ENCODE data around the gene OR10P1.

The OR10P1 gene

GRCh38 chr12:55681142-55682077 lies 44.7 kb downstream of the OR10P1 start:
- H3K4me3 ChIP-seq = peak overlapping the region; percentile 4 to 5
- H3K36me3 ChIP-seq = peaks cover 16 to 20% (median 17%) of the 10 kb centered on the region in 3 donors
- H3K4me1 ChIP-seq = peaks cover 0 to 15% (median 11%) of the 10 kb centered on the region in 4 donors
- no peaks in the 10 kb centered on the region for H3K9me3 ChIP-seq
- peak; percentile 29 to 36 for TF ChIP-seq CTCF (IDR thresholded peaks at IDR 0.05)
- peak; percentile 35 to 76 for DNase-seq
- intact Hi-C loops (cut with DNase I; ENCODE audit: low total_unique reads) = loop anchor here (5.0 kb wide), 2 partner anchors 41 to 56 kb away; partner anchors contain the start of gene RDH5
- H3K27me3 ChIP-seq = no peaks in the 10 kb centered on the region
- peak overlapping the region; percentile 23 to 49 for H3K27ac ChIP-seq

DNA sequence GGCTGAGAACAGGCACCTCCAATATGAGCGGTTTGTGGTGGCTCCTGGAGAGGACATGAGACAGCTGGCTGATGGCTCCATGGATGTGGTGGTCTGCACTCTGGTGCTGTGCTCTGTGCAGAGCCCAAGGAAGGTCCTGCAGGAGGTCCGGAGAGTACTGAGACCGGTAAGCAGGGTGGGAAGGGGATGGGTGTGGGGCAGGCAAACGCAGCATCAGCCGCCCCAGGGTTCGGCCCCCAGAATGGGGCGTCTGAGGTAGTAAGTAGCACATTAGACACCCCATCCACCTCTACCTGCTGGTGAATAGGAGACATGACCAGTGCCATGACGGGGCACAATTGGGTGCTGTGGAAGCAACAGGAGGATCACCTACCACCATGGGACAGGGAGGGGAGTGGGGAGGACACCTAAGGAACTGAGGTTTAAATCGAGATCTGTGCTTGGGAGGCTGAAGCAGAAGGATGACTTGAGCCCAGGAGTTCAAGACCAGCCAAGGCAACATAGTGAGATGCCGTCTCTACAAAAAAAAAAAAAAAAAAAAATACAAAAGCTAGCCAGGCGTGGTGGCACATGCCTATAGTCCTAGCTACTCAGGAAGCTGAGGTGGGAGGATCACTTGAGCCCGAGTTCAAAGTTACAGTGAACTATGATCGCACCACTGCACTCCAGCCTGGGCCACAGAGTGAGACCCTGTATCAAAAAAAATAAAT lies 45.5 kb downstream of the OR10P1 start:
- Histone ChIP-seq H3K27ac (peak overlapping the region in 1 of 2 donors; percentile 49), H3K4me1 (peaks cover 0 to 15% (median 11%) of the 10 kb centered on the region in 4 donors)
- TF ChIP-seq CTCF (IDR thresholded peaks at IDR 0.05) = no peak

GRCh38 chr12:55683676-55684075 lies 47.0 kb downstream of the OR10P1 start:
- intact Hi-C loops (cut with DNase I; ENCODE audit: low total_unique reads) = loop anchor here (5.0 kb wide), 2 partner anchors 39 to 54 kb away; partner anchors contain the start of gene RDH5
- TF ChIP-seq CTCF (IDR thresholded peaks at IDR 0.05) = no peak
- Histone ChIP-seq H3K27me3 (no peaks in the 10 kb centered on the region), H3K36me3 (peaks cover 34 to 43% (median 38%) of the 10 kb centered on the region in 3 donors), H3K4me1 (peaks cover 0 to 15% (median 11%) of the 10 kb centered on the region in 4 donors), H3K27ac (no peak overlapping the region), H3K4me3 (no peak overlapping the region), H3K9me3 (no peaks in the 10 kb centered on the region)
- DNase-seq = peak in 1 of 2 donors; percentile 28

More for the DNA sequence above, 45.5 kb downstream of the OR10P1 start:
- Histone ChIP-seq H3K9me3 (no peaks in the 10 kb centered on the region), H3K4me3 (no peak overlapping the region), H3K27me3 (no peaks in the 10 kb centered on the region), H3K36me3 (peaks cover 20 to 28% (median 24%) of the 10 kb centered on the region in 3 donors)
- intact Hi-C loops (cut with DNase I; ENCODE audit: low total_unique reads) = loop anchor here (5.0 kb wide), 2 partner anchors 40 to 55 kb away; partner anchors contain the start of gene RDH5
- DNase-seq = no peak

DNA sequence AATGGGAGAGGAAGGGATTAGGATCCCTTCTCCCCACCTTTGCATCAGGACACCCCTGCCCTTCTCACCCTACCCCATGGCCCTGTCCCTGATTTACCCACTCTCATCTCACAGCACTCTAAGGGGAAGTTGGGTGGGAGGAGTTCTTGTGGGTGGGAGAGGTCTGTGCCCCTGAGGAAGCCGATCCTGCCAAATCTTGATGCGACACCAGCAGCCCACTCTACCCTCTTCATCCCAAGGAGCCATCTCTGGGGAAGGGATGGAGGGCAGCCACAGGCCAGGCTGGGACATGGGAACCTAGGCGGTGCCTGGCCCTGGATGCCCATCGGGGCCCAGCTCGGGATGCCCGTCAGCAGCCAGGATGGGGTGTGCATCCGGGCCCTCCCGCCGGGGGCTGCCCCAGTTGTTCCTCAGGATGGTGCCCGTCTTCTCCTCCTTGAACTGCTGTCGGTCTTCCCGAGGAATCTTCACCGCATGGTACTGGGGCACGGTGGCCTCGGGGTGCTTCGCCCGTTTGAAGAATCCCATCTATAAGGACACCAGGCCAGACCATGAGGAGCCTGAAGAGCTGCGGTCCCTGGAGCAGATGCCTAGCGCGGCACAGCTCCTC lies 48.2 kb downstream of the OR10P1 start:
- peak in 1 of 2 donors; percentile 51 for DNase-seq
- intact Hi-C loops (cut with DNase I; ENCODE audit: low total_unique reads) = loop anchor here (5.0 kb wide), 2 partner anchors 37 to 52 kb away; partner anchors contain the start of gene RDH5
- H3K4me3 ChIP-seq = no peak overlapping the region

More for the DNA sequence above, 48.2 kb downstream of the OR10P1 start:
- H3K27me3 ChIP-seq = no peaks in the 10 kb centered on the region
- no peaks in the 10 kb centered on the region for H3K9me3 ChIP-seq
- no peak overlapping the region for H3K27ac ChIP-seq
- peaks cover 37 to 51% (median 47%) of the 10 kb centered on the region in 3 donors for H3K36me3 ChIP-seq
- TF ChIP-seq CTCF (IDR thresholded peaks at IDR 0.05) = no peak
- peaks cover 0 to 15% (median 11%) of the 10 kb centered on the region in 4 donors for H3K4me1 ChIP-seq
